GM19328 (cell line): ENCODE data around the gene CLEC18C.
"Not testable (repeated sequence)": the region's sequence is repeated elsewhere in the genome, so short reads cannot be mapped to it uniquely, and the experiment has no call there.

Source experiments
- ATAC-seq: cut with Tn5 transposase; IDR thresholded peaks from one replicate; pipeline ENCODE4 v1.9.1; 2021; ENCODE audit warnings: mild to moderate bottlenecking, moderate library complexity; ENCODE audit not compliant: unreplicated experiment

The CLEC18C gene

GRCh38 chr16:70204010-70204409 lies 30.4 kb downstream of the CLEC18C start:
- not testable (repeated sequence) for ATAC-seq

GRCh38 chr16:70204668-70205405 lies 31.2 kb downstream of the CLEC18C start:
- ATAC-seq, result not testable (repeated sequence)

GRCh38 chr16:70206382-70206781 lies 32.8 kb downstream of the CLEC18C start:
- not testable (repeated sequence) for ATAC-seq

DNA sequence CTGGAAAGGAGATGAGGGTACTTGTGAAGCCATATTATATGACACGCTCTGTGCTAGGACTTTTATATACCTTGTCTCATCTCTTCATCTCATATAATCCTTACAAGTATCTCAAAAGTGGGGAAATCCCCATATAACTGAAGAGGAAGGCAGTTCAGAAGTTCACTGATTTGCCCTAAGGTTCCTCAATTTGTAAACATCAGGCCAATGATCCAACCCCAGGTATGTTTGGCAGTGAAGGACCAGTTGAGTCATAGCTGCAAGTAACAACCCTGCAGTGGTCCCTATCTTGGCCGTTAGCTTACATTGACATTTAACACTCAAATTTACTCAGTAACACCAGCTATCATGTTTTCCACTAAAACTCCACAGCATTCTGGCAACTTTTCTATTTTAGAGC lies 45.0 kb downstream of the CLEC18C start:
- ATAC-seq, result not testable (repeated sequence)

GRCh38 chr16:70222574-70222973 lies 49.0 kb downstream of the CLEC18C start:
- not testable (repeated sequence) for ATAC-seq

DNA sequence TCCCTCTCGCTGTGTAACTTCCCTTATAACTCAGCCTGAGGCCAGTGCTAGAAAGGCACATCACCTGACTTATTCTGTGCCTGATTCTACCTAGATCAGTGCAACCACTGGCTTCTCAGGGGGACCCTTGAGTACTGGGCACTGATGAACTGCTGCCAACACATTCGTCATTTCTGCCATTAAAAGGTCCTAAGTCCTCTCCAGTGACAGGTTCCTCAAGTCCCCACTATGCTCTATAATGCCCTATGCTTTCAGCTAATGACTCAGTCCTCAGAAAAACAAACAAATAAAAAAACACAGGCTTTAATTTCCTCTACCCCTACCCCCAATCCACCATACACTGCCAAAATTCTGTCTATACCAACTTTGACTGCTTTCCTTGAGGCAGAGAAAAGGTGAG lies 49.6 kb downstream of the CLEC18C start:
- not testable (repeated sequence) for ATAC-seq

GRCh38 chr16:70223971-70224513 lies 50.5 kb downstream of the CLEC18C start:
- ATAC-seq, result not testable (repeated sequence)

DNA sequence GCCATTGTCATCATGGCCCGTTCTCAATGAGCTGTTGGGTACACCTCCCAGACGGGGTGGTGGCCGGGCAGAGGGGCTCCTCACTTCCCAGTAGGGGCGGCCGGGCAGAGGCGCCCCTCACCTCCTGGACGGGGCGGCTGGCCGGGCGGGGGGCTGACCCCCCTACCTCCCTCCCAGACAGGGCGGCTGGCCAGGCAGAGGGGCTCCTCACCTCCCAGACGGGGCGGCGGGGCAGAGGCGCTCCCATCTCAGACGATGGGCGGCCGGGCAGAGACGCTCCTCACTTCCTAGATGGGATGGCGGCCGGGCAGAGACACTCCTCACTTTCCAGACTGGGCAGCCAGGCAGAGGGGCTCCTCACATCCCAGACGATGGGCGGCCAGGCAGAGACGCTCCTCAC lies 51.1 kb downstream of the CLEC18C start:
- ATAC-seq, result not testable (repeated sequence)

DNA sequence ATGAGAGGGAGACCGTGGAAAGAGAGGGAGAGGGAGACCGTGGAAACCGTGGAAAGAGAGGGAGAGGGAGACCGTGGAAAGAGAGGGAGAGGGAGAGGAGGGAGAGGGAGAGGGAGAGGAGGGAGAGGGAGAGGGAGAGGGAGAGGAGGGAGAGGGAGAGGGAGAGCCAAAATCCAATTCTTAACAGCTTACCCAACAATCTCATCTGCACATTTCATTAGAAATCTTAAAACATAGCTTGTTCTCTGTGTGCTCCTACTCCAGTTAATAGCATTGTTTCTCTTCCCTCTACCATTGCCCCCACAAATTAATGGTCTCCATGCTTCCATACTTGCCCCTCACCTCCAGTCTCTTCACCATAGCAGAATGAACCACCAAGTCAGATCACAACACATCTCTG lies 51.8 kb downstream of the CLEC18C start:
- not testable (repeated sequence) for ATAC-seq

- ATAC-seq, result not testable (repeated sequence)
Observed at GRCh38 chr16:70226024-70226423, 52.4 kb downstream of the CLEC18C start.

DNA sequence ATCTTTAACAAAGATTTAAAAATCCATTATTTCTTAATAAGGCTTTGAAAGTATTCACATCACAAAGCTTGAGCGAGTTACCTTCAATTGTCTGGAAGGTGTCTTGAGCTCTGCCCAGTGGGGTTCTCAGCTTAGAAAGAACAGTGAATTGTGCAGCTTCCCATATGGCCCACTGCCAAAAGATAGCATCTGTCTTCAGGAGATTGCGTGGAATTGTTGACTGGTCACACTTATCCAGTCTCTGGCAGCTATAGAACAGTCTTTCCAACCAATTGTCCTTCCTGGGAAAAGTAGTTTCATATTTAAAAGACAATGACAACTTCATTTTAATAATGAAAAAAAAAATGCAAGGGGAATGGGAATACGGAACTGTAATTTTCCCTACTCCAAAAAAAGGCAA lies 58.2 kb downstream of the CLEC18C start:
- not testable (repeated sequence) for ATAC-seq
